KOPT-K1 (cell line): ENCODE results near the gene BMI1.

Source experiments
- H3K27ac ChIP-seq: fragments of 200-600 bp; sonication (generic); 2 replicates; pipeline ENCODE4 v1.5.1; 2016; ENCODE audit warnings: antibody characterized with exemption, mild to moderate bottlenecking, low read depth, low read length; ENCODE audit not compliant: poor library complexity, severe bottlenecking
- H3K36me3 ChIP-seq: fragments of 200-600 bp; sonication (generic); 2 replicates; pipeline ENCODE4 v1.5.1; 2017; ENCODE audit warnings: antibody characterized with exemption, mild to moderate bottlenecking, low read length, moderate library complexity; ENCODE audit not compliant: insufficient read depth
- H3K9me3 ChIP-seq: fragments of 200-600 bp; sonication (generic); 2 replicates; pipeline ENCODE4 v1.5.1; 2017; ENCODE audit warnings: antibody characterized with exemption, low read length, mild to moderate bottlenecking; ENCODE audit not compliant: insufficient read depth, poor library complexity, severe bottlenecking

Gene BMI1

DNA sequence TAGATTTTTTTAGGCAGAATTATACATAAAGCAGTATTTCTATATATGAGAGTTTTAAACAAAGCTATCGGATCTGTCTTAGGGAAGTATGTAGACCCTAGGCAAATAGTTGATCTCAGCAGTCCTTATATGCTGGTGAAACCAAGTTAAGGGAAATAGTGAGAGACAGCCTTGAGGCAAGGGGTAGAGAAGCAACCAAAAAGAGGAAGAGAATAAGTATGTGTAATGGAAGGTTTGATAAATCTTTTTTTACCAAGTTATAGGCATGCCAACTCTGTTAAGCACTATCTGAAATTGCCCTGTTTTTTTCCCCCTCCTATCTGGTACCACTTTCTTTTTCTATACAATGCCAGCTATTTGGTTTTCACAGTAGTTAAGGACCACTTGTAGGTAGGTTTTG, 44.3 kb downstream of the BMI1 start:
- no peak overlapping the region for H3K27ac ChIP-seq
- no peaks in the 10 kb centered on the region for H3K36me3 ChIP-seq
- no peaks in the 10 kb centered on the region for H3K9me3 ChIP-seq

DNA sequence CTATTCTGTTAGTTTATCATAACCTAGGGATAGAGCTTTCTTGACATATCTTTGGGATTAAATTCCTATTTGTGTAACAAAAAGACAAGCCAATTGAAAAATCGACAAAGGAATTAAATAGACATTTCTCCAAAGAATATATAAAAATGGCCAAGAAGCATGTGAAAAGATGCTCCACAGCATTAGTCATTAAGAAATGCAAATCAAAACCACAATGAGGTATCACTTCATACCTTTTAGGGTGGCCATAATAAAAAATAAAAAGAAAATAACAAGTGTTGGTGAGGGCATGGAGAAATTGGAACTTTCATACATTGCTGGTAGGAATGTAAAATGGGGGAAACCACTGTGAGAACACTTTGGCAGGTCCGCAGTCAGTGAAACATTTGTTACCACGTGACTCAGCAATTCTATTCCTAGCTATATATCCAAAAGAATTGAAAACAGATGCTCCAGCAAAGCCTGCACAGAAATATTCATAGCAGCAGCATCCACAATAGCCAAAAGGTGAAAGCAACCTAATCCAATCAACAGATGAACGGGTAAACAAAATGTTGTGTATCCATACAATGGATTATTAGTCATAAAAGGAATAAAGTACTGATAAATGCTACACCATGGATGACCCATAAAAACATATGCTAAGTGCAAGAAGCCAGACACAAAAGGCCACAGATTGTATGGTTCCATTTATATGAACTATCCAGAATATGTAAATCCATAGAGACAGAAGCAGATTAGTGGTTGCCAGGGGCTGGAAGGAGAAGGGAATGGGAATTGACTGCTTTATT, 44.9 kb downstream of the BMI1 start:
- Histone ChIP-seq H3K9me3 (no peaks in the 10 kb centered on the region), H3K27ac (no peak overlapping the region)

DNA sequence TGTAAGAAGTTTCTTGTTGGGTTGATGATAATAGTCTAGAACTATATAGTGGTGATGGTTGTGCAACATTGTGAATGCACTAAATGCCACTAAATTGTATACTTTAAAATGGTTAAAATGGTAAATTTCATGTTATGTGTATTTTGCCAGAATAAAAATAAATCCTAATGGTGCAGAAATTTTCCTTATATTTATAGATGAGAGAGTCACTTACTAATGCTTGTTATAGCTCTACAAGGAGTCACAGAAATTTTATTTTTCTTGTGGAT, 45.5 kb downstream of the BMI1 start:
- no peaks in the 10 kb centered on the region for H3K36me3 ChIP-seq
- H3K27ac ChIP-seq, result no peak overlapping the region
- no peaks in the 10 kb centered on the region for H3K9me3 ChIP-seq

More for the DNA sequence above, 44.9 kb downstream of the BMI1 start:
- no peaks in the 10 kb centered on the region for H3K36me3 ChIP-seq

DNA sequence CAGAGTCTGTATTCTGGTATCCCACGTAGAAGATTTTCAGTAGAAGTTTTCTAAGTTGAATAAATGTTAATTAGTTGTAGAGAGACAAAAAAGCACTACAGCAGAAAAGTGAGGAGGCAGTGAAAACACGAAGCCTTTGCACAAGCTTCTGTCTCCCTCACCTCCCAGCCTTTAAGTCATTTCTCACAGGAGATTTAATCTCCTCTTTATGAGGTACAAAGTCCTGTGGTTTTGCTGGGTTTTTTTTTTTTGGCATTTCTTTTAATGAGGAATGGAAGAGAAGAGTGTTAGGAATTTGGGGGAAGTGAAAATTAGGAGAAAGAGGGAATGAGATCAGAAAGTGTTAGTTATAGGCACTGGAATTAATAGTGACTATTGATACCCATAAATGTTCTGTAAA, 45.9 kb downstream of the BMI1 start:
- H3K27ac ChIP-seq, result no peak overlapping the region
- no peaks in the 10 kb centered on the region for H3K36me3 ChIP-seq
- no peaks in the 10 kb centered on the region for H3K9me3 ChIP-seq

DNA sequence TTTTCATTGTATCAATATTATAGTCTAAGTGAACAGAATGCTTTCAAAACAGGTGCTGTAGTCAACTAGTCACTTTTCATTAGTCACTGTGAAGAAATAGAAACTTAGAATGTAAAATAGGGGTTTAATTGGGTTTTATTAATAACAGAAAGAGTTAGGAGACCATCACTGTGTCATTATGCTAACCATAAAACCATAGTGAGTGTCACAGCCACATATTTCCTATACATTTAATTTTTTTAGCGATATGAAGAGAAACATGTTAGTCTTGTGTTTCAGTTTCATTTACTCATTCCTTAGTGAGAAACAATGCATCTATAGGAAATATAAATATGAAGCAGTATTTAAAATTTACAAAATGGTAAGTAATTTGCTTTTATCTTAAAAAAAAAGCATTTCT, 46.6 kb downstream of the BMI1 start:
- H3K9me3 ChIP-seq, result no peaks in the 10 kb centered on the region
- no peaks in the 10 kb centered on the region for H3K36me3 ChIP-seq
- H3K27ac ChIP-seq, result no peak overlapping the region

DNA sequence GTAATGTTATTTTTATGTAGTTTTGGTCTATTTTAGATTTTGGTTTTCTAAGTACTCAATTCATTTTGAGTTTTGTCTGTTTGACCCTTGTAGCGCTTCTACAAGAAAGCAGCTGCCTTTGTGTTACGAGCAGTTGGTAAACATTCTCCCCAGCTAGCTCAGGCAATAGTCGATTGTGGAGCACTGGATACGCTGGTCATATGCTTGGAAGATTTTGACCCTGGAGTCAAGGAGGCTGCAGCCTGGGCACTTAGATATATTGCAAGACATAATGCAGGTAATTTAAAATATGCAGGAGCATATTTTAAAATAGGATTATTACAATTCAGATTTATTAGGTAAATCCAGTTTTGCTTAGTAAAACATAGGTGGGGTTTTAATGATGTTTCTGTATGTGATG, 47.5 kb downstream of the BMI1 start:
- Histone ChIP-seq H3K27ac (no peak overlapping the region), H3K9me3 (no peaks in the 10 kb centered on the region), H3K36me3 (no peaks in the 10 kb centered on the region)

DNA sequence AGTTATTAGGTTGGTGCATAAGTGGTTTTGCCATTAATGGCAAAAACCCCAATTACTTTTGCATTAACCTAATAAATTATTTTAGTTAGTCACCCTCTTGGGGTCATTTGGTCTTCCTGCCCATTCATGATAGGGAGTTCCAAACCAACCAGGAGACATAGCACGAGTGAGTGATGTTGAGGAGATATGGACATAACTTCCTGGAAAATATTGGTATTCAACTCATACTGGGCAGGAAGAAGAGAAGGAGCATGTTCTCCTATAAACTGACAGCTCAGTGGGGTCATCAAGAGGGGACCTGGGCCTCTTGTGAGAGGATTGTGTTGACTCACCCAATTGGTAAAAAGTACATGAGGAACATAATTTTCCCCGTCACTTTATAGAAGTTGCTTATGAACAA, 48.1 kb downstream of the BMI1 start:
- H3K27ac ChIP-seq, result no peak overlapping the region
- H3K9me3 ChIP-seq, result no peaks in the 10 kb centered on the region

DNA sequence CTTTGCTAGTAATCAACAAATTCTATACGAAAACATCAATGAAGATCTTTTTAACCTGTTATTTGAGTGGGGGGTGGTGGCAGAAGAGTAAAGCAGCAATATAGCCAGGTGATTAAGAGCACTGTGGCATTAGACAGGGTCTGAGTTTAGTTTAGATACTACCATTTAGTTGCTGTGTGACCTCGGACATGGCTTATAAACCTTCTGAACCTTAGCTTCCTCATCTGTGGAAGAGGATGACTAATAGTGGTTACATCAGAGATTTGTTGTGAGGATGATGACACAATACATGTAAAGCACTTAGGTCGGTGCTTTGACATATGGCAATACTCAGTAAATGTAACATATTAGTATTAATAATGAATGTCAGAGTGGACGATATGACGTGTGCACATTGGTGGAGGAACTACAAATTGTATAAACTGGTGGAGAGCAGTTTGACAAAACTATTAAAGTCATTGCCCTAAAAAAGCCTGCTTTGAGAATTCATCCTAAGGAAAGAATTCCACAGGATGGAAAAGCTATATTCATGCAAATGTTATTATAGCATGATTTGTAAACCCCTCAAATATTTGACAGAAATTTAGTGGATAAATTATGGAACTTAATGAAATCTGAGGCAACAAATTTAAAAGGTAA, 48.7 kb downstream of the BMI1 start:
- Histone ChIP-seq H3K9me3 (no peaks in the 10 kb centered on the region), H3K36me3 (no peaks in the 10 kb centered on the region), H3K27ac (no peak overlapping the region)

More for the DNA sequence above, 48.1 kb downstream of the BMI1 start:
- no peaks in the 10 kb centered on the region for H3K36me3 ChIP-seq

DNA sequence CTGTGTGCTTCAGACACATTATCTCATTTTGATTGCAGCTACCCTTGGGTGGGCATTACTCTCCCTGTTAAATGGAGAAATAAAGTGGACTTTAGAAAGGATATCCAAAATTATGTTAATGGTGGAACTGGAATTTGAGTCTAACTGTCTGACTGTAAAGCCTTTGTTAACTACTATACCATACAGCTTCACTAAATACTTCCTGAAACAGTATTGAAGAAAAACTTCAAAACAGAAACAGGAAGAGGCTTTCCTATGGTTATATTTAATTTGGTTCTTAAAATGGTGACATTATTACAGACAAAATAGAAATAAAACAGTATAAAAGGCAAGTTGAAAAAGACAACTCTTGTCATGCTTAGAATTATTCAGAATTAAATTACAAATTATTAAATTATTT, 49.4 kb downstream of the BMI1 start:
- no peaks in the 10 kb centered on the region for H3K36me3 ChIP-seq
- H3K9me3 ChIP-seq, result no peaks in the 10 kb centered on the region
- H3K27ac ChIP-seq, result peak overlapping the region; percentile 36

DNA sequence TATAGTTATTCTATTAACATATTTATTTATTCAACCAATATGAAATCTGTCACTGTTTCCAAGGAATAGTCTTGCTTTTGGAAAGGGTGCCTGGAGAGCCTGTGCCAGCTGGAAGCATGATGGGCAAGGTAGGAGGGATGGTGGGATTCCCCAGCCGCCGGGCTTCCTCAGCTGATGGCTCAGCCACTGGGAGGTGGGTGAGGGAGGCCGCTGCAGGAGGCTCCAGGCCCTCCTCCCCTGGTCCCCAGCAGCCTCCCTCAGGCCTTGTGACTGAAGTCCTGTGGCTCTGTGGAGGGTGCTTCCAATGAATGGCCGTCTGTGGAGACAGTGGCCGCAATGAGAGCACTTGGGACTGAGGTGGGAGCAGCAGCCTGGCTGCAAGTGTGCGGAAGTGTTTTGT, 51.4 kb downstream of the BMI1 start:
- no peaks in the 10 kb centered on the region for H3K9me3 ChIP-seq
- H3K36me3 ChIP-seq, result no peaks in the 10 kb centered on the region
- H3K27ac ChIP-seq, result no peak overlapping the region

DNA sequence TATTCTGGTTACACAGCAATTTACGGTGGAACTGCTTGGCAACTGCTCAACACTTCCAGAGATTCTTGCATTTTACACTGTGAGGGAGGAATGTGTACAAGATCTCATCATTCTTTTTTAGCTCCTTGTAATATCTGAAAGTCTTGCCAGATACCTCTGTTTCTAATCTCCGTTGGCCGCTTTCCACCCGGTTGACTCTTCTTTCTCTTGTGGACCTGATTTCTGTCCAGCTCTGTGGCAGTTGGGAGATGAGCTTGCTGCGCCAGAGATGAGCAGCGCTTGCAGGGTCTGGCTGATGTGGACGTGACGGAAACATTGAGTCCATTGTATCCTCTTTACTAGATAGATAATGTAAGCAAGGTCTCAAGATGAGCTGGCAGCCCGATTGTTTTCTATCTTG, 52.0 kb downstream of the BMI1 start:
- no peaks in the 10 kb centered on the region for H3K9me3 ChIP-seq
- no peaks in the 10 kb centered on the region for H3K36me3 ChIP-seq
- H3K27ac ChIP-seq, result no peak overlapping the region

DNA sequence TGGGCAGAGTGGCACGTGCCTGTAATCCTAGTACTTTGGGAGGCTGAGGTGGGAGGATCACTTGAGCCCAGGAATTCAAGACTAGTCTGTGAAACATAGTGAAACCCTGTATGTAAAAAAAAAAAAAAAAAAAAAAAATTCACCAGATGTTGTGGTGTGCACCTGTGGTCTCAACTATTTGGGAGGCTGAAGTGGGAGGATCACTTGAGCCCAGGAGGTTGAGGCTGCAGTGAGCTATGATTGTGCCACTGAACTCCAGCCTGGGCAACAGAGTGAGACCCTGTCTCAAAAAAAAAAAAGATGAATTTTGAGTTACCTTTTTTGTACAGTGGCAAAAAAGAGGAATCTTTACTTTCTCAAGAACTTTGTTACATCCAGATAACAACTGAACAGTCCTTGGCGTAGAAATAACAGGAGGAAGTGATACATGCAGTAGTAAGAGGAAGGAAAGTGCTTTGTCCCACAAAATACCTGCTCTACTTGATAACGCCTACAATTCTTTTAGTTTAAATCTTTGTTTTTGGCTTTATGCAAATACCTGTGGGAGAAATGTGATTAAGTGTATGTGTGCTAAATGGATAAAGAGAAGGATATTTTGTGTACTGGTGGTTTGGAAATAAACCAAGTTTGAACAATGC, 53.7 kb downstream of the BMI1 start:
- no peaks in the 10 kb centered on the region for H3K9me3 ChIP-seq
- H3K36me3 ChIP-seq, result no peaks in the 10 kb centered on the region

DNA sequence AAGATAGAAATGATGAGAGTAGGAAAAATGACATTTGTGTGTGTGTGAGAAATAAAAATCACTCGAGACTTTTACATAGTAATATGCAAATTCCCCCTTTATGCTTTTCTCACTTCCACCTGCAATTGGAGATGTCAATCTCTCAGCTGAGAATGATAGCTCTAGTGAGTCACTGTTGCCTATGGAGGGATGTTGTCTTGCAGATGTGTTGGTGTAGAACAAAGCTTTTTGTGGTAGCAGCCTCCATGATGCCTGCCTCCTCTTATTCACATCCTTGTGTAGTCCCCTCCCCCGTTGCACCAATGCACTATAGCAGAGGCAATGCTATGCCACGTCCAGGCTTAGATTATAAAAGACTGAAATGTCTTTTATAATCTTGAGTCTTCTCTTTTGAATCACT, 58.2 kb downstream of the BMI1 start:
- H3K27ac ChIP-seq, result no peak overlapping the region
- H3K9me3 ChIP-seq, result no peaks in the 10 kb centered on the region
- no peaks in the 10 kb centered on the region for H3K36me3 ChIP-seq

More for the DNA sequence above, 53.7 kb downstream of the BMI1 start:
- H3K27ac ChIP-seq, result no peak overlapping the region
